Neural cell (in vitro differentiated cells): ENCODE measurements around the gene ALAS1.

ENCODE experiments used
- EP300 ChIP-seq: fragments of 450-650 bp; conservative IDR thresholded peaks from 2 replicates; pipeline ENCODE4 v1.6.1; 2014; ENCODE audit warnings: antibody characterized with exemption, mild to moderate bottlenecking, moderate library complexity; ENCODE audit not compliant: poor library complexity, severe bottlenecking
- EZH2 ChIP-seq: fragments of 200-600, 300-800 bp; shearing (Covaris generic), sonication (generic); IDR thresholded peaks from 2 replicates; pipeline ENCODE4 v1.6.1; 2014; ENCODE audit warnings: antibody characterized with exemption, low read length, borderline replicate concordance, mild to moderate bottlenecking; ENCODE audit not compliant: insufficient read depth, poor library complexity, severe bottlenecking
- MXI1 ChIP-seq: fragments of 450-650 bp; conservative IDR thresholded peaks from 2 replicates; pipeline ENCODE4 v1.6.1; 2014; ENCODE audit warnings: antibody characterized with exemption, mild to moderate bottlenecking; ENCODE audit not compliant: poor library complexity, severe bottlenecking
- POLR2AphosphoS5 ChIP-seq: IDR thresholded peaks from 2 replicates; pipeline ENCODE4 v1.6.1; 2012
- RAD21 ChIP-seq: fragments of 450-650 bp; conservative IDR thresholded peaks from 2 replicates; pipeline ENCODE4 v1.6.1; 2014; ENCODE audit warnings: antibody characterized with exemption, mild to moderate bottlenecking, moderate library complexity
- TAF1 ChIP-seq: IDR thresholded peaks from 2 replicates; pipeline ENCODE4 v1.6.1; 2012; ENCODE audit warnings: low read depth
- TF ChIP-seq, protein P1 (sequence below): IDR thresholded peaks from 2 replicates; pipeline ENCODE4 v1.6.1; 2012; ENCODE audit warnings: borderline replicate concordance
- TF ChIP-seq, protein P2 (sequence below): fragments of 450-650 bp; IDR thresholded peaks from 2 replicates; pipeline ENCODE4 v1.5.1; 2014; ENCODE audit warnings: antibody characterized with exemption, mild to moderate bottlenecking, moderate library complexity; ENCODE audit not compliant: poor library complexity, severe bottlenecking

DNA sequence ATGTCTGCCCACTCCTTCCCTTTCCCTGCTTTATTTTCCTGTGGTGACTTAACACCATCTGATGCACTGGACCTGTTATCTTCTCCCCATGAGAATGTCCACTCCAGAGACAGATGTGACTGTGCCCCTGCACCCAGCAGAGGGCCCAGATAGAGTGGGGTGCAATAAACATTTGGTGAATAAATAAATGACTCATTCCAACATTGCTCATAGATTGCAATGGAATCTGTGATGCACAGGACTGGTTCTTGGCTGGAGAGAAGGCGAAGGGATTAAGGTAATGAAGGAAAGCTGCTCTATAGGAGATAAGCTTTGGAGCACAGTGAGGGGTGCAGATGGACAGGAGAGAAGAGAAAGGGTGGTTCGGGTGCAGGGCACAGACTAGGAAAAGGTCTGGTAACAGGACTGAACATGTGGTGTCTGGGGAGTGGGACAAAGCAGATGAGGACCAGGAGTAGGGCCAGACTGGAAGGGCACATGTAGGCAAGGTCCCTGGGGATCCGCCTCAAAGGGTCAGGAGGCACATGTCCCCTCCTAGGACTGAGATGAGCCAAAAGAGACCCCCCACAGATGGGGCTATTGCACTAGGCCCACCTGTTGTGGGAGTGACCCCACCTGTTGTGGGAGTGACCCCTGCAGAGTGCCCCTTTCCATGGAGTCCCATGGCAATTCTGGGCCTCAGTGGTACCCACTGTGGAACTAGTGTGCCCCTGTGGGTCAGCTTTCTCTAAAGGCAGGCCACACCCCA is 26.3 kb upstream of the ALAS1 start:
- TF ChIP-seq, protein P1, sequence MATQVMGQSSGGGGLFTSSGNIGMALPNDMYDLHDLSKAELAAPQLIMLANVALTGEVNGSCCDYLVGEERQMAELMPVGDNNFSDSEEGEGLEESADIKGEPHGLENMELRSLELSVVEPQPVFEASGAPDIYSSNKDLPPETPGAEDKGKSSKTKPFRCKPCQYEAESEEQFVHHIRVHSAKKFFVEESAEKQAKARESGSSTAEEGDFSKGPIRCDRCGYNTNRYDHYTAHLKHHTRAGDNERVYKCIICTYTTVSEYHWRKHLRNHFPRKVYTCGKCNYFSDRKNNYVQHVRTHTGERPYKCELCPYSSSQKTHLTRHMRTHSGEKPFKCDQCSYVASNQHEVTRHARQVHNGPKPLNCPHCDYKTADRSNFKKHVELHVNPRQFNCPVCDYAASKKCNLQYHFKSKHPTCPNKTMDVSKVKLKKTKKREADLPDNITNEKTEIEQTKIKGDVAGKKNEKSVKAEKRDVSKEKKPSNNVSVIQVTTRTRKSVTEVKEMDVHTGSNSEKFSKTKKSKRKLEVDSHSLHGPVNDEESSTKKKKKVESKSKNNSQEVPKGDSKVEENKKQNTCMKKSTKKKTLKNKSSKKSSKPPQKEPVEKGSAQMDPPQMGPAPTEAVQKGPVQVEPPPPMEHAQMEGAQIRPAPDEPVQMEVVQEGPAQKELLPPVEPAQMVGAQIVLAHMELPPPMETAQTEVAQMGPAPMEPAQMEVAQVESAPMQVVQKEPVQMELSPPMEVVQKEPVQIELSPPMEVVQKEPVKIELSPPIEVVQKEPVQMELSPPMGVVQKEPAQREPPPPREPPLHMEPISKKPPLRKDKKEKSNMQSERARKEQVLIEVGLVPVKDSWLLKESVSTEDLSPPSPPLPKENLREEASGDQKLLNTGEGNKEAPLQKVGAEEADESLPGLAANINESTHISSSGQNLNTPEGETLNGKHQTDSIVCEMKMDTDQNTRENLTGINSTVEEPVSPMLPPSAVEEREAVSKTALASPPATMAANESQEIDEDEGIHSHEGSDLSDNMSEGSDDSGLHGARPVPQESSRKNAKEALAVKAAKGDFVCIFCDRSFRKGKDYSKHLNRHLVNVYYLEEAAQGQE, result no peak
- TF ChIP-seq, protein P2, sequence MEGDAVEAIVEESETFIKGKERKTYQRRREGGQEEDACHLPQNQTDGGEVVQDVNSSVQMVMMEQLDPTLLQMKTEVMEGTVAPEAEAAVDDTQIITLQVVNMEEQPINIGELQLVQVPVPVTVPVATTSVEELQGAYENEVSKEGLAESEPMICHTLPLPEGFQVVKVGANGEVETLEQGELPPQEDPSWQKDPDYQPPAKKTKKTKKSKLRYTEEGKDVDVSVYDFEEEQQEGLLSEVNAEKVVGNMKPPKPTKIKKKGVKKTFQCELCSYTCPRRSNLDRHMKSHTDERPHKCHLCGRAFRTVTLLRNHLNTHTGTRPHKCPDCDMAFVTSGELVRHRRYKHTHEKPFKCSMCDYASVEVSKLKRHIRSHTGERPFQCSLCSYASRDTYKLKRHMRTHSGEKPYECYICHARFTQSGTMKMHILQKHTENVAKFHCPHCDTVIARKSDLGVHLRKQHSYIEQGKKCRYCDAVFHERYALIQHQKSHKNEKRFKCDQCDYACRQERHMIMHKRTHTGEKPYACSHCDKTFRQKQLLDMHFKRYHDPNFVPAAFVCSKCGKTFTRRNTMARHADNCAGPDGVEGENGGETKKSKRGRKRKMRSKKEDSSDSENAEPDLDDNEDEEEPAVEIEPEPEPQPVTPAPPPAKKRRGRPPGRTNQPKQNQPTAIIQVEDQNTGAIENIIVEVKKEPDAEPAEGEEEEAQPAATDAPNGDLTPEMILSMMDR, result no peak
- no peak for TF ChIP-seq MXI1
- no peak for TF ChIP-seq POLR2AphosphoS5
- no peak for TF ChIP-seq EZH2
- no peak for TF ChIP-seq TAF1
- no peak for TF ChIP-seq EP300
- no peak for TF ChIP-seq RAD21
